Keratinocyte (primary cell): Measurements from ENCODE around the gene TRIM56. TPM values are rescaled to one million over a fixed set of nuclear protein-coding genes. Genes with fewer than 3 reads are reported as not detected.
"Not testable (repeated sequence)": the region's sequence is repeated elsewhere in the genome, so short reads cannot be mapped to it uniquely, and the experiment has no call there.

Source experiments
- DNase-seq: peaks from one replicate; pipeline ENCODE4 v3.0.0-alpha.2; 2011; ENCODE audit warnings: low read depth, missing footprints, low spot score
- FAIRE-seq: peaks from 2 replicates; lab custom pipeline; 2011; peaks lifted over from hg19 to GRCh38; lab: Jason Lieb, UNC
- H2AFZ ChIP-seq: 2 replicates; pipeline ENCODE4 v1.6.0; 2012; ENCODE audit warnings: low read length, control low read depth, inconsistent platforms; ENCODE audit not compliant: control insufficient read depth
- H3K27ac ChIP-seq: 2 replicates; pipeline ENCODE4 v1.5.1; 2011; ENCODE audit warnings: low read length; ENCODE audit not compliant: control insufficient read depth, insufficient read depth
- H3K27me3 ChIP-seq: 3 replicates; pipeline ENCODE4 v1.6.0; 2011; ENCODE audit warnings: low read length; ENCODE audit not compliant: control insufficient read depth, insufficient read depth; ENCODE audit errors: extremely low read depth
- H3K36me3 ChIP-seq, 2 experiments: 2 replicates in 1 of 2; 3 replicates in 1 of 2; pipeline ENCODE4 v1.5.1; 2011; ENCODE audit warnings: low read length in 2 of 2, mild to moderate bottlenecking in 1 of 2; ENCODE audit not compliant: control insufficient read depth in 2 of 2, insufficient read depth in 2 of 2; ENCODE audit errors: extremely low read depth in 1 of 2
- H3K4me1 ChIP-seq: 3 replicates; pipeline ENCODE4 v1.5.1; 2011; ENCODE audit warnings: low read length; ENCODE audit not compliant: control insufficient read depth, insufficient read depth; ENCODE audit errors: extremely low read depth
- H3K4me2 ChIP-seq: 3 replicates; pipeline ENCODE4 v1.6.0; 2011; ENCODE audit warnings: low read depth, low read length; ENCODE audit not compliant: control insufficient read depth, insufficient read depth; ENCODE audit errors: extremely low read depth
- H3K4me3 ChIP-seq, 3 experiments: fragments of 200-600 bp in 1 of 3; sonication (generic) in 1 of 3; 2 replicates in 2 of 3; 3 replicates in 1 of 3; pipeline ENCODE4 v1.5.1; 2011 to 2016; ENCODE audit warnings: low read length in 3 of 3, mild to moderate bottlenecking in 3 of 3, control low read depth in 2 of 3, inconsistent platforms in 1 of 3, low read depth in 1 of 3, mixed read lengths in 1 of 3, mixed run types in 1 of 3, moderate library complexity in 1 of 3; ENCODE audit not compliant: control insufficient read depth in 2 of 3, insufficient read depth in 2 of 3; ENCODE audit errors: extremely low read depth in 1 of 3
- H3K79me2 ChIP-seq: 2 replicates; pipeline ENCODE4 v1.6.0; 2012; ENCODE audit warnings: low read length; ENCODE audit not compliant: control insufficient read depth, insufficient read depth
- H3K9ac ChIP-seq: 3 replicates; pipeline ENCODE4 v1.6.0; 2011; ENCODE audit warnings: low read length; ENCODE audit not compliant: control insufficient read depth, insufficient read depth; ENCODE audit errors: extremely low read depth
- H3K9me1 ChIP-seq: 3 replicates; pipeline ENCODE4 v1.6.0; 2011; ENCODE audit warnings: low read length; ENCODE audit not compliant: control insufficient read depth, insufficient read depth; ENCODE audit errors: extremely low read depth
- H3K9me3 ChIP-seq: 2 replicates; pipeline ENCODE4 v1.5.1; 2012; ENCODE audit warnings: low read depth, low read length; ENCODE audit not compliant: control insufficient read depth
- H4K20me1 ChIP-seq: 3 replicates; pipeline ENCODE4 v1.6.0; 2011; ENCODE audit warnings: low read length; ENCODE audit not compliant: control insufficient read depth, insufficient read depth; ENCODE audit errors: extremely low read depth
- CTCF ChIP-seq, 3 experiments: IDR thresholded peaks in 1 of 3; conservative IDR thresholded peaks in 1 of 3; optimal IDR thresholded peaks in 1 of 3; 2 replicates in 2 of 3; 3 replicates in 1 of 3; pipeline versions ENCODE3 to v1.5.1; 2011; ENCODE audit warnings: low read length in 3 of 3, mild to moderate bottlenecking in 3 of 3, moderate library complexity in 2 of 3, control low read depth in 1 of 3, inconsistent platforms in 1 of 3; ENCODE audit not compliant: insufficient read depth in 2 of 3; ENCODE audit errors: extremely low read depth in 1 of 3
- EZH2 ChIP-seq: IDR thresholded peaks from one replicate; pipeline ENCODE4 v1.6.1; 2012; ENCODE audit warnings: inconsistent platforms, mild to moderate bottlenecking, low read length, moderate library complexity
- dilution Hi-C: fragments of 300-500 bp; cut with MboI; formaldehyde crosslinking; loops from one replicate; pipeline ENCODE4 v1.7.0; 2020; ENCODE audit warnings: low sequenced_read_pairs; ENCODE audit not compliant: extremely low pct_ligation_motif_present
- polyA plus RNA-seq, 5 experiments: library from polyadenylated mRNA; depleted of rRNA in 3 of 5; stranded (reverse) in 3 of 5; stranded (forward) in 1 of 5; unstranded in 1 of 5; fragments of >200 nt; gene quantifications; 1 replicate in 1 of 5; 2 replicates in 3 of 5; 3 replicates in 1 of 5; pipeline versions ENCODE4 v1.2.1 to v1.2.3, GENCODE V29; 2011 to 2012; ENCODE audit warnings: missing spikeins in 2 of 5, low read depth in 1 of 5, low replicate concordance in 1 of 5

TRIM56 gene
- polyA plus RNA-seq, 1 donor (not counting 4 experiments of a cell fraction or from before 2014, with no cell fraction given), result 3.6 TPM

GRCh38 chr7:101119876-101120275 lies 34.6 kb downstream of the TRIM56 start:
- Histone ChIP-seq H3K9me3 (no peaks in the 10 kb centered on the region), H3K4me2 (no peak overlapping the region), H3K9me1 (no peaks in the 10 kb centered on the region), H3K36me3 (no peaks in the 10 kb centered on the region), H2AFZ (no peak overlapping the region), H3K27me3 (no peaks in the 10 kb centered on the region), H3K9ac (no peak overlapping the region), H4K20me1 (no peaks in the 10 kb centered on the region), H3K27ac (no peak overlapping the region), H3K4me3 (no peak overlapping the region), H3K4me1 (peaks cover 28% of the 10 kb centered on the region), H3K79me2 (no peaks in the 10 kb centered on the region)
- dilution Hi-C loops, result no loop called here
- DNase-seq (no peak), FAIRE-seq (no peak)
- TF ChIP-seq CTCF (optimal IDR thresholded peaks at IDR 0.05 in 1 of 3, IDR thresholded peaks at IDR 0.05 in 1 of 3, conservative IDR thresholded peaks at IDR 0.05 in 1 of 3; ENCODE audit: extremely low read depth in 1 of 3, insufficient read depth in 2 of 3, low read length in 3 of 3), result no peak
- TF ChIP-seq EZH2, result no peak

- Histone ChIP-seq H3K4me1 (peaks cover 30% of the 10 kb centered on the region), H3K36me3 (no peaks in the 10 kb centered on the region), H3K9me1 (no peaks in the 10 kb centered on the region), H4K20me1 (no peaks in the 10 kb centered on the region), H3K27me3 (no peaks in the 10 kb centered on the region), H3K4me3 (no peak overlapping the region), H2AFZ (no peak overlapping the region), H3K79me2 (no peaks in the 10 kb centered on the region), H3K4me2 (no peak overlapping the region), H3K9me3 (no peaks in the 10 kb centered on the region), H3K27ac (no peak overlapping the region), H3K9ac (no peak overlapping the region)
- FAIRE-seq, result no peak
- dilution Hi-C loops, result no loop called here
- TF ChIP-seq CTCF (optimal IDR thresholded peaks at IDR 0.05 in 1 of 3, IDR thresholded peaks at IDR 0.05 in 1 of 3, conservative IDR thresholded peaks at IDR 0.05 in 1 of 3; ENCODE audit: extremely low read depth in 1 of 3, insufficient read depth in 2 of 3, low read length in 3 of 3), result no peak
- no peak for TF ChIP-seq EZH2
- DNase-seq, result no peak
Observed at GRCh38 chr7:101120315-101120714, 35.0 kb downstream of the TRIM56 start.

DNA sequence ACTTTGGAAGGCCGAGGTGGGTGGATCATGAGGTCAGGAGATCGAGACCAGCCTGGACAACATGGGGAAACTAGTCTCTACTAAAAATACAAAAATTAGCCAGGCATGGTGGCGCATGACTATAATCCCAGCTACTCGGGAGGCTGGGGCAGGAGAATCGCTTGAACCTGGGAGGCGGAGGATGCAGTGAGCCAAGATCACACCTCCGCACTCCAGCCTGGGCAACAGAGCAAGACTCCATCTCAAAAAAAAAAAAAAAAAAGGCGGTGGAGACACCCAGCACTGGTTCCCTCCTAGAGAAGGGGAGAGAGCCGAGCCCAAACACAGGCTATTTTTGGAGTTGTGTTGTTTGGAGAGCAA lies 36.3 kb downstream of the TRIM56 start:
- H3K27me3 ChIP-seq, H3K4me3 ChIP-seq, FAIRE-seq, H3K36me3 ChIP-seq, dilution Hi-C loops, H3K9me3 ChIP-seq, H3K9me1 ChIP-seq, H3K79me2 ChIP-seq, H4K20me1 ChIP-seq, DNase-seq: not testable (repeated sequence)
- Histone ChIP-seq H2AFZ (peak overlapping the region; percentile 17), H3K4me2 (peak overlapping the region; percentile 65), H3K27ac (peak overlapping the region; percentile 67), H3K4me1 (peaks cover 42% of the 10 kb centered on the region), H3K9ac (peak overlapping the region; percentile 71)
